Nucleus accumbens (tissue), 56 donors: ENCODE data around the gene OR1D2.
"Not testable (repeated sequence)": the region's sequence is repeated elsewhere in the genome, so short reads cannot be mapped to it uniquely, and the experiment has no call there.

Experiments used
- DNase-seq, 56 donors: peaks; one replicate each; lab custom pipeline; 2025; lab: John Stamatoyannopoulos, UW

Gene OR1D2

GRCh38 chr17:3104322-3104721, at the start of gene OR1D2:
Gene OR1D2, minus strand, starts transcription at chr17:3104422. Its CDS starts 11,426 bp downstream, at chr17:3092996.
- no peak for DNase-seq

- not testable (repeated sequence) for DNase-seq
Measured at GRCh38 chr17:3137494-3137893, 33.3 kb upstream of the OR1D2 start.

- DNase-seq, result no peak
Measured at GRCh38 chr17:3127451-3127850, 23.2 kb upstream of the OR1D2 start, which contains the start of gene OR1G1. Gene OR1G1, minus strand, starts transcription at chr17:3127551. Its CDS starts 0 bp downstream, at chr17:3127551.

GRCh38 chr17:3073850-3074249, 30.4 kb downstream of the OR1D2 start:
- not testable (repeated sequence) for DNase-seq

GRCh38 chr17:3065192-3065591, 39.0 kb downstream of the OR1D2 start:
- peak in 2 of 56 donors; percentile 7 to 10 for DNase-seq

GRCh38 chr17:3063507-3063906, 40.7 kb downstream of the OR1D2 start, which contains the start of gene OR1D5:
Gene OR1D5, minus strand, starts transcription at chr17:3063607. Its CDS starts 0 bp downstream, at chr17:3063607.
- DNase-seq, result not testable (repeated sequence)

- not testable (repeated sequence) for DNase-seq
Measured at GRCh38 chr17:3062824-3063377, 41.3 kb downstream of the OR1D2 start.

GRCh38 chr17:3054868-3055267, 49.4 kb downstream of the OR1D2 start:
- not testable (repeated sequence) for DNase-seq

GRCh38 chr17:3049705-3050295, 54.4 kb downstream of the OR1D2 start:
- no peak for DNase-seq

- peak; percentile 66 to 100 (median 98) for DNase-seq
Measured at GRCh38 chr17:3048727-3049471, 55.3 kb downstream of the OR1D2 start.

GRCh38 chr17:3046753-3047152, 57.5 kb downstream of the OR1D2 start:
- DNase-seq, result no peak

GRCh38 chr17:3043737-3044365, 60.4 kb downstream of the OR1D2 start:
- DNase-seq, result no peak

GRCh38 chr17:3040882-3041281, 63.3 kb downstream of the OR1D2 start:
- DNase-seq, result no peak

- DNase-seq, result no peak
Measured at GRCh38 chr17:3039736-3040135, 64.5 kb downstream of the OR1D2 start.

- no peak for DNase-seq
Measured at GRCh38 chr17:3038941-3039340, 65.3 kb downstream of the OR1D2 start.
